Mononuclear cell (primary cell): Measurements from ENCODE around the gene SHE. TPM values are rescaled to one million over a fixed set of nuclear protein-coding genes. Genes with fewer than 3 reads are reported as not detected.
"Not testable (repeated sequence)": the region's sequence is repeated elsewhere in the genome, so short reads cannot be mapped to it uniquely, and the experiment has no call there.

ENCODE experiments used
- H3K27me3 ChIP-seq: 2 replicates; pipeline ENCODE4 v1.6.0; 2011; ENCODE audit warnings: low read length, control low read depth; ENCODE audit not compliant: insufficient read depth
- H3K4me1 ChIP-seq: 2 replicates; pipeline ENCODE4 v1.5.1; 2011; ENCODE audit warnings: mild to moderate bottlenecking, low read length, control low read depth; ENCODE audit not compliant: insufficient read depth
- H3K4me3 ChIP-seq: 2 replicates; pipeline ENCODE4 v1.5.1; 2011; ENCODE audit warnings: mild to moderate bottlenecking, low read length, moderate library complexity
- H3K9me3 ChIP-seq: 2 replicates; pipeline ENCODE4 v1.5.1; 2011; ENCODE audit warnings: low read depth, mild to moderate bottlenecking, control low read depth, low read length
- total RNA-seq: library from RNA; depleted of rRNA; stranded (reverse); fragments of >200 nt; gene quantifications from one replicate; pipeline ENCODE4 v1.2.3, GENCODE V29; 2012

Gene SHE
- total RNA-seq = 0.10 TPM

DNA sequence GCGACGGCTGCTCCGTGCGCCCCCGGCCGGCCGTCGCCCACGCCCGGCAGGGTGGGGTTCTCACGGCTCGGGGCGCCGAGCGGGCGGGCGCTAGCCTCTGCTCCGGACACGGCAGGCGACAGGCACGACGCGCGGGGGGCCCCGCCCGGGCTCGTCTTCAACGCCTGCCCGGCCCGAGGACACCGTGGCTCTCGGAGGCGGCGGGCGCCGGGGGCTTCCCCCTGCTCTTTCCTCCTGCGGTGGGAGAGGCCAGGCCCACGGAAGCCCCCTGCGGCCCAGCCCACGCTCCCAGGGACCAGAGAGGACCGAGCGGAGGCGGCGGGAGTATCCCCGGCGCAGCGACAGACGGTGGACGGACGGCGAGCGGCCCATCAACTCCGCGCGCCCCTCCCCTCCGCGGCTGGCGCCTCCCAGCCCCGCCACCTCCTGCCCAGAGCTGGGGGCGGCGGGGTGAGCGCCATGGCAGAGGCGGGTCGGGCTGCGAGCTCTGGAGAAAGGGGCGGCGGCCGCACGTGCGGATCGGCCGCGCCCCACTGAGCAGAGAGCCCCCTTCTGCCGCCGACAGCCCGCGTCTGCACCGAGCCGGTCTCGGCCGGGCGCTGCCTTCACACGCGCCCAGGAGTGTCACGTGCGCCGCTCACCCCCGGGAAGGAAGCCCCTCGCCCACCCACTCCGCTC lies at the start of gene SHE, which contains the start of gene TDRD10:
SHE (minus strand) TSS at position 347 of the 678 bp plus-strand sequence. CDS start 386 bp downstream, outside the sequence.
TDRD10 (plus strand) TSS at position 154 of the 678 bp plus-strand sequence. CDS start 4,685 bp downstream, outside the sequence.
- peaks cover 17% of the 10 kb centered on the region for H3K4me1 ChIP-seq
- peaks cover 69% of the 10 kb centered on the region for H3K27me3 ChIP-seq
- no peaks in the 10 kb centered on the region for H3K9me3 ChIP-seq

DNA sequence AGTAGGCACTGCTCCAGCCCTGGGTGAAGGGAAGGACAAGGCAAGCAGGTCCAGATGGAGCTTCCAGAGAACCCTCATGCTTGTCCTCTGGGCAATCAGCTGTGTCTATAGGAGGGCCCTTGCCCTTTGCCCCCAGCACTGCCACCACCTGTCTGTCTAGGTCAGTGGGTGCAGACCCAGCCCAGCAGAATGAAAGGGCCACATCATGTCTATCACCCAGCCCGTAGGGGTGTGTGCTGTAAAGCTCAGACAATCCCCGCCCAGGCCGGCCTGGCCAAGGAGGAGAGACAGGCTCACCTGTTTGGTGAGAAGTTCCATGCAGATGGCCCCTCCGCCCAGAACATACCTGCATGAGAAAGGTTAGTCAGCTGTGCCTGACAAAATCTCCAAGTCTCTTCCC lies 49.3 kb upstream of the SHE start:
- Histone ChIP-seq H3K9me3 (no peaks in the 10 kb centered on the region), H3K4me3 (no peak overlapping the region), H3K27me3 (no peaks in the 10 kb centered on the region), H3K4me1 (peaks cover 5% of the 10 kb centered on the region)

More for the DNA sequence above, at the start of gene SHE, which contains the start of gene TDRD10:
- no peak within 1 kb of the TSS for H3K4me3 ChIP-seq

DNA sequence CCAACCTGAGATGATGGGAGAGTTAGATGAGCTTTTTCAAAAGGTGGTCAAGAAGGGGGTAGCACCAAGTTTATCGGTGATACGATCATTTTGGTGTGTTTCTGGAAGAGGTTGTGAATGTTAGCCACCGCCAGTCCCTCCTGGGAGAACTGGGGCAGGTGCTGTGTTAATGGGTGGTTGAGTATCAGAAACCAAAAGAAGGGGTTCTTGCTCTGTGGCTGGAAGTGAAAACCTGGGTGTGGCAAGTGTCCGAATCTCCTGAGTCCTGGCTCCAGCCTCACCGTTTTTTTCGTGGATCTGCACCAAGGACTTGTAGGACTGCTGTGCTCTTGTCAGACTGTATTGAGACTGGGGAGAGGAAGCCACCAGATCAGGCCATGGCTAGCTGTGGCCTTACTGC lies 48.4 kb upstream of the SHE start:
- no peaks in the 10 kb centered on the region for H3K9me3 ChIP-seq
- no peaks in the 10 kb centered on the region for H3K4me1 ChIP-seq

DNA sequence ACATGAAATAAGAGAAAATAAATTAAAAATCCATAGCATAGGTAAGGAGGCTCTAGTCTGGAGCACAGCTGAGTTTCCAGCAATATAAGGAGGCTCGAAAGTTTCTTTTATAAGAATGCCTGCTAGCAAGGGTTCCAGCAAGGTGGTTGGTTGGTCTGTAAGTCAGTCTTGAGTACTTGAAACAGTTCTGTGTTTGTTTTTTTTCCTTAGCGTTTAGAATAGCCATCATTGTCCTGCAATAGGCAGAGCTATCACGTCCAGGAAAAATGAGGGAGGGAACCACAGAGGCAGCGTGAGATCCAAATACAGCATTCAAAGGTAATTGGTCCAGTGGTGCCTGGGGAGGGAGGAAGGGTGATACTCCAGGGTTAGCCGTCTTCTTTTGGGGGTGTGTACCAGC lies 47.9 kb upstream of the SHE start:
- Histone ChIP-seq H3K4me1 (no peaks in the 10 kb centered on the region), H3K27me3 (no peaks in the 10 kb centered on the region), H3K9me3 (no peaks in the 10 kb centered on the region), H3K4me3 (no peak overlapping the region)

More for the DNA sequence above, 48.4 kb upstream of the SHE start:
- Histone ChIP-seq H3K27me3 (no peaks in the 10 kb centered on the region), H3K4me3 (no peak overlapping the region)

DNA sequence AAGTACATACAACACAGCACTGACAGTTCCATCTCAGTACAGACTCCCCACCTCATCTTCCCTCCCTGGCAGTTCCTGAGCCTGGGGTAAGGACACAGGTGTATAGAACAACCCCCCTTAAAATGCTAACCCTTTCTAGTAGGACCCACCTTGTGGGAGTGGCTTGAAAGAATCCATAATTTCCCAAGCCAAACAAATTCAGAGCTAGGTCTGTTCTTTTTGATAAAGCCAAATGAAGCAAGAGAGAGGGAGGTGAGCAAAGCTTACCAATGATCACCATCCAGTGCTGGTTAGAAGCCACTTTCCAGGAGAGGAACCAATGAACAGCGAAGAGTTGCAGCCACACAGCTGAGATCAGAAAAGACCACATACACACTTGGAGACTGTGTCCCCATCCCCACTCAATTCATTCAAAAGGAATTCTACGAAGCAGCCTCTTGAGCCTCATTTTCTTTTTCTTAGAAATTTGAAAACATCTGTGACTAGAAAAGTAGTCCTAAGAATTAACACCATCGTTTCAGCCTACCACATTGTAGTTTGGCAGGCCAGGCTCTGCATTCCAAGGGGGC lies 47.1 kb upstream of the SHE start:
- no peak overlapping the region for H3K4me3 ChIP-seq
- no peaks in the 10 kb centered on the region for H3K4me1 ChIP-seq
- no peaks in the 10 kb centered on the region for H3K27me3 ChIP-seq
- H3K9me3 ChIP-seq = no peaks in the 10 kb centered on the region

DNA sequence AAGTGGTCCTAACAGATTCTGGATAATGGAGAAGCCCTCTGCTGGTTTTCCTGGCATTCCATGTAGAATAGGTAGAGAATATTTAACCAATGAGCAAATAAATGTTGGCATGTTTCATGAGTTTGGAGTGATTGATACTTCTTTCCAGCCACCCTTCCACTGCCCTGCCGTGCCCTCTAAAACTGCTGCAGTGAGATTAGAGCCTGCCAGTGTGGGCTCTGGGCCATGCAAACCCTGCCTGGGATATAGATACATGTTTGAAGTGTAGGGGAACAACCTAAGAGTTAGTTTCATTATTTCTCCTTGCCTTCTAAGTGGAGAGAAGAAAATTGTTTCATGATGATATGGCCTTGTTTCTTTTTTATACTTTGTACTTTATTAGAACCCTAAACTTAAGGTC lies 45.8 kb upstream of the SHE start:
- Histone ChIP-seq H3K4me1 (no peaks in the 10 kb centered on the region), H3K27me3 (no peaks in the 10 kb centered on the region), H3K9me3 (no peaks in the 10 kb centered on the region), H3K4me3 (no peak overlapping the region)

DNA sequence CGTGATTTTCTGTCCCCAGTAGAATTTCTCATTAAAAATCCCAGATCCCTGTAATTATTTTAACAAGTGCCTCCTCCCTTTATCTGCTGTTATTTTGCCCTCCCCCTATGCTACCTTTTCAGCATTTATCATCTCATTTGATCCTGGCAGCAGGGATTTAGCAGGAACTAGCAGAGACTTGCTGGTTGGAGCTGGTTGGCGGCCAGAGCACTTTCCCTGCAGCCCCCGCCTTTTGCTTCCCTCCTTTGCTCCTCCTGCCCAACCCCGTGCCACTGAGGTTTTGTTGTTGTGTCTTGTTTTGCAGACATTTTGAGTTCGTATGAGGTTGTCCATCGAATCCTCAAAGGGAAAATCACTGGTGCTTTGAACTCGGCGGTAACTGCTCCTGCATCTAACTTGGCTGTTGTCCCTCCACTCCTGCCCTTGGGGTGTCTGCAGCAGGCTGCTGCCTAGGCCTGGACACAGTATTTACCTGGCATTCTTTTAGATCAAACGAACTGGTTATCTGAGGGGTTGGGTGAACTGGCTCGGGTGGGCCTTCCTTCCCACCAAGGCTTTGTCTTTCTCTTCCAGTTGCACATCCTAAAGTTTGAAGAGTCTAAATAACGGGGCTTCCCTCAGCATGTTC lies 45.0 kb upstream of the SHE start:
- Histone ChIP-seq H3K27me3 (no peaks in the 10 kb centered on the region), H3K4me1 (no peaks in the 10 kb centered on the region), H3K4me3 (no peak overlapping the region), H3K9me3 (no peaks in the 10 kb centered on the region)

DNA sequence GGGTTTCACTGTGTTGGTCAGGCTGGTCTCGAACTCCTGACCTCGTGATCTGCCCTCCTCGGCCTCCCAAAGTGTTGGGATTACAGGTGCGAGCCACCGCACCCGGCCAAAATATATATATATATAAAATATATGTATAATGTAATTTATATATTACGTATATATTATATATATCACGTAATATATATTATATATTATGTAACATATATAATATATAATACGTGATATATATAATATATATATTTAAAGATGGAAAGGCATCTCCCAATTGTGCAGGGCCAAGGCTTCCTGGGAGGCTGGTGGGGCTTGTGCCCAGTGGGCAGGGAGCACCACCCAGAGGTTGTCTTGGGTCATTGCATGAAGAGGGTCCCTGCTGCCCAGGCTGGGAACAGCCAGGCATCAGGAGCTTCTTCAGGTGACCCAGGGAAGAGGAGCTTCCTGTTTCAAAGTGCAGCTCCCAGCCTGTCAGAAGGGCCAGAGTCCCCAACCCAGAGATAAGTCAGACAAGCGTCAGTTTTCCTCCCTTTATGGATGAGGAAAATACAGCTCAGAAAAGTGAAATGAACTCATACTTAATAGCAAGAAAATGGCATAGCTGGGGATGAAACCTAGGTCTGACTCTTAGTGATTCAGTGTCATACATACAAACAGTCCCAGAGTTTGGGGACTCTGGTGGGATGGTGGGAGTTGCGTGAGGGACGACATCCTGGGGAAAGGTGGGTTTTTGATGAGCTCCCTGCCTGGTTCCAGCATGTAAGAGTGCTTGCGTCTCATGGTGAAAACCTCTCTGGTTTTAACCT lies 44.3 kb upstream of the SHE start:
- Histone ChIP-seq H3K4me3 (no peak overlapping the region), H3K4me1 (no peaks in the 10 kb centered on the region), H3K9me3 (no peaks in the 10 kb centered on the region), H3K27me3 (no peaks in the 10 kb centered on the region)

DNA sequence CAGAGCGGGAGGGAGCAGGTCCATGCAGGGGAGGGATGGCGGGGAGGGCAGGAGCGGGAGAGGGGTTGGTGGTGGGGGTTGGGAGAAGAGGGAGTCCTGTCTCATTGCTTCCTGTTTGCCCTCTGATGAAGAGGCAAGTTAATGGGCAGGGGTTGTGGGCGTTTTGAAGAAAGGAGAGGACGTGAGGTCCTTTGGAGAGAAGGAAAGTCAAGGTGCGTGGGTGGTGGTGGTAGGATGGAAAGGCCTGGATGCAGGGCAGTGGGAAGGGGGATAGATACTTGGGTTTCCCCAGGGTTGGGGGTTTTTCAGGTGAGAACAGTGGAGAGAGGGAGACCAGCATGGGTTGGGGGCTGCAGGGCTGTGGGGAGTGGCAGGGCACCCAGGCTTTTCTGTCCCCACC lies 39.0 kb upstream of the SHE start:
- no peaks in the 10 kb centered on the region for H3K9me3 ChIP-seq
- H3K4me3 ChIP-seq = no peak overlapping the region

DNA sequence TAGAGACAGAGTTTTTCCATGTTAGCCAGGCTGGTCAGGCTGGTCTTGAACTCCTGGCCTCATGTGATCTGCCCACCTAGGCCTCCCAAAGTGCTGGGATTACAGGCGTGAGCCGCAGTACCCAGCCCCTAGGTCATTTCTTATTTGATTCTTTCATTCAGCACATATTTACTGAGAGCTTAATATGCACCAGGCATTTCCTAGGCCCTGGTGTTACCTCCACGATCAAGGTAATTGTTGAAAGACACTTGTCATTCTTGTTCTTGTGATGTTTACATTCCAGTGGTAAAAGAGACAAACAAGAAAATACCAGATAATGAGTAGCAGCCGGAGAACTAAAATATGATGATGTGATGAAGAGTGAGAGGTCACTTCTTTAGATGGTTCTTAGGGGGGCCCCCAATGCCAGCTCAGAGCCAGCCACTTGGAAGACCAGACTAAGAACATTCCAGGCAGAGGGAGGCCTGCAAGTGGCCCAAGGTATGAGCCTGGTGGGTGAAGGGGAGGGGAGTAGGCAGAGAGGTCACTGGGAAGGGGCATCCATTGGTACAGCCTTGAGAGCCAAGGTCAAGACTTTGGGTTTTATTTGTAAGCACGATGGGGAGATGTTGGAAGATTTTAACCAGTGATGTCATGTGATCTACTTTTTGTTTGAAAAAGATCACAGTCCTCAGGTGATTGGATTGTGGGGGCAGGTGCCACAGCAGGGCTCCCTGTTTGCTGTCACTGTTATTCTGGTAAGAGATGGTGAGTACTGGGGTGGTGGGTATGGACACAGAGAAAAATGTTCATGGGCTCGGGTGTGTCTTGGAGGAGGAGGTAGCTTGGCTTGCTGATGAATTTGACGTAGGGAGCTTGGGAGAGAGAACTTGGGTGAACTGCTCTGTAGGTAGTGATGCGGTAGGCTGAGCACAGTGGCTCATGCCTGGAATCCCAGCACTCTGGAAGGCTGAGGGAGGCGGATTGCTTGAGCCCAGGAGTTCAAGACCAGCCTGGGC lies 37.6 kb upstream of the SHE start:
- no peaks in the 10 kb centered on the region for H3K9me3 ChIP-seq
- H3K4me1 ChIP-seq = no peaks in the 10 kb centered on the region
- no peak overlapping the region for H3K4me3 ChIP-seq
- no peaks in the 10 kb centered on the region for H3K27me3 ChIP-seq

More for the DNA sequence above, 39.0 kb upstream of the SHE start:
- Histone ChIP-seq H3K27me3 (no peaks in the 10 kb centered on the region), H3K4me1 (no peaks in the 10 kb centered on the region)

DNA sequence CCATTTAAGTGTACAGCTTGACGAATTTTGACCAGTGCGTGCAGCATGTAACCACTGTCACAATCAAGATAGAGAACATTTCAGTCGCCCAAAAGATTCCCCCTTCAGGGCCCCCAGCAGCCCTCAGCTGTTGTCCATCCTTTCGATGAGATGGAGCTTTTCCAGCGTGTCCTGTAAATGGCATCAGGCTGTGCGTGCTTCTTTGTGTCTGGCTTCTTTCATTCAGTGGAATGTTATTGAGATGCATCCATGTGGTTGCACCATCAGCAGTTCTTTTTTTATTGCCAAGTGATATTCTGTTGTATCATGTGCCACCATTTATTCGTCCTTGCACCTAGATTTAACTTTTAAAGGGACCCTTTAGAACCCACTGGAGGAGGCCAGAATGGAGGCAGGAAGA lies 34.4 kb upstream of the SHE start:
- no peak overlapping the region for H3K4me3 ChIP-seq
- H3K9me3 ChIP-seq = no peaks in the 10 kb centered on the region
- no peaks in the 10 kb centered on the region for H3K4me1 ChIP-seq
- H3K27me3 ChIP-seq = no peaks in the 10 kb centered on the region

DNA sequence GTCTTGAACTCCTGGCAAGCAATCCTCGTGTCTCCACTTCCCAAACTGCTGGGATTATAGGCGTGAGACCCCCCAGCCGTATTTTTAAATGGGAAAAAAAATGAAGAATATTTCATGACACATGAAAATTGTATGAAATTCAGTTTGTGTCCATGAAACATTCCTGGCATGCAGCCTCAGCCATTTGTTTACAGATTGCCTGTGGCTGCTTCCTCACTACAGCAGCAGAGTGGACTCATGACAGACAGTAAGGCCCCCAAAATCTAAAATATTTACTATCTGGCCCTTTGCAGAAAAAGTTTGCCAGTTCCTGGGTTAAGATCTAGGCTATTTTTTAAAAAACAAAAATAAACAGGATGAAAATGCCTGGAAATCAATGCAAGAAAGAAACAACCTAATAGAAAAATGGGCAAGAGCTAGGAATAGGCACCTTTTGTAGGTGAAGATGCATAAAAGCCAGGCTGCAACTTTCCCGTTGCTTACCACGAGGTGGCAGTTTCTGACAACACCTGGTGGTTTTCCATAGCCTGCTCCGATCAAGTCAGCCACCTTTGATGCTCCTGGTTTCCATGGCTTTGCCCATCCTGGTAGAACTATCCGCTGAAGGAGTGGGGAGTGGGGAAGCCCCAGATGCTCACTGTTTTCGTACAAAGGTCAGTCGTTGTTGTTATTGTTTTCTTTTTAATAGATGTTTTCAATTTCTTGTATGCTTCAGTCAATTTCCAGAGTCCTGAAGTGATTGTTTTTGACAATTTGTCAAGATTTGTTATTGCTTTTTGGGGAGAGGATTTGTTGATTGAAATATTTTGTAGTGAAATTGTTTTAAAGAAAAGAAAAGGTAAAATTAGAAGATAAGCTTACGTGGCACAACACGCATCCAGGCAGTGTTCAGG lies 32.0 kb upstream of the SHE start:
- Histone ChIP-seq H3K9me3 (no peaks in the 10 kb centered on the region), H3K4me3 (no peak overlapping the region), H3K4me1 (no peaks in the 10 kb centered on the region), H3K27me3 (no peaks in the 10 kb centered on the region)

DNA sequence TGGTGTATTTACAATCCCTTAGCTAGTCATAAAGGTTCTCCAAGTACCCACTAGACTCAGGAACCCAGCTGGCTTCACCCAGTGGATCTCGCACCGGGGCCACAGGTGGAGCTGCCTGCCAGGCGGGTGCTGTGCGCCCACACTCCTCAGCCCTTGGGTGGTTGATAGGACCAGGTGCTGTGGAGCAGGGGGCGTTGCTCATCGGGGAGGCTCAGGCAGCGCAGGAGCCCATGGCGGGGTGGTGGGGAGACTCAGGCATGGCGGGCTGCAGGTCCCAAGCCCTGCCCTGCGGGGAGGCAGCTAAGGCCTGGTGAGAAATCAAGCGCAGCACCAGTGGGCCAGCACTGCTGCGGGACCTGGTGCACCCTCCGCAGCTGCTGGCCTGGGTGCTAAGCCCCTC lies 29.7 kb upstream of the SHE start:
- H3K9me3 ChIP-seq, H3K4me3 ChIP-seq, H3K4me1 ChIP-seq, H3K27me3 ChIP-seq: not testable (repeated sequence)
